ENCODE measurements around the gene JMY.

GRCh38 chr5:79255786-79256557, 20.0 kb downstream of the JMY start:
- TF ChIP-seq JUN (IDR thresholded peaks at IDR 0.05; ENCODE audit: borderline replicate concordance, insufficient read depth, insufficient read length, low read depth): no peak
- TF ChIP-seq, protein P1, sequence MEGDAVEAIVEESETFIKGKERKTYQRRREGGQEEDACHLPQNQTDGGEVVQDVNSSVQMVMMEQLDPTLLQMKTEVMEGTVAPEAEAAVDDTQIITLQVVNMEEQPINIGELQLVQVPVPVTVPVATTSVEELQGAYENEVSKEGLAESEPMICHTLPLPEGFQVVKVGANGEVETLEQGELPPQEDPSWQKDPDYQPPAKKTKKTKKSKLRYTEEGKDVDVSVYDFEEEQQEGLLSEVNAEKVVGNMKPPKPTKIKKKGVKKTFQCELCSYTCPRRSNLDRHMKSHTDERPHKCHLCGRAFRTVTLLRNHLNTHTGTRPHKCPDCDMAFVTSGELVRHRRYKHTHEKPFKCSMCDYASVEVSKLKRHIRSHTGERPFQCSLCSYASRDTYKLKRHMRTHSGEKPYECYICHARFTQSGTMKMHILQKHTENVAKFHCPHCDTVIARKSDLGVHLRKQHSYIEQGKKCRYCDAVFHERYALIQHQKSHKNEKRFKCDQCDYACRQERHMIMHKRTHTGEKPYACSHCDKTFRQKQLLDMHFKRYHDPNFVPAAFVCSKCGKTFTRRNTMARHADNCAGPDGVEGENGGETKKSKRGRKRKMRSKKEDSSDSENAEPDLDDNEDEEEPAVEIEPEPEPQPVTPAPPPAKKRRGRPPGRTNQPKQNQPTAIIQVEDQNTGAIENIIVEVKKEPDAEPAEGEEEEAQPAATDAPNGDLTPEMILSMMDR (IDR thresholded peaks at IDR 0.05; ENCODE audit: extremely low read depth in 1 of 2, insufficient read depth in 1 of 2, low read depth in 1 of 2, low read length in 2 of 2): peak; percentile 74 to 76
- no peak for TF ChIP-seq POLR2AphosphoS5 (IDR thresholded peaks at IDR 0.05; ENCODE audit: insufficient read depth, low read depth, low read length)
- TF ChIP-seq POLR2A (IDR thresholded peaks at IDR 0.05; ENCODE audit: low read depth, low read length): no peak
- no peak for TF ChIP-seq MYC (IDR thresholded peaks at IDR 0.05; ENCODE audit: low read depth, low read length)
